GM18519 (cell line): ENCODE results near the gene KLHL17.

Experiments used
- ATAC-seq: cut with Tn5 transposase; IDR thresholded peaks from one replicate; pipeline ENCODE4 v1.9.1; 2021; ENCODE audit warnings: mild to moderate bottlenecking, moderate library complexity; ENCODE audit not compliant: unreplicated experiment, low FRiP score

Gene KLHL17

GRCh38 chr1:947958-948357, 12.4 kb upstream of the KLHL17 start:
- ATAC-seq: no peak

GRCh38 chr1:950268-950667, 10.1 kb upstream of the KLHL17 start:
- ATAC-seq: no peak

GRCh38 chr1:950881-951280, 9.5 kb upstream of the KLHL17 start:
- no peak for ATAC-seq

GRCh38 chr1:951364-951763, 9.0 kb upstream of the KLHL17 start:
- no peak for ATAC-seq

GRCh38 chr1:952201-952600, 8.2 kb upstream of the KLHL17 start:
- no peak for ATAC-seq

GRCh38 chr1:952603-953002, 7.8 kb upstream of the KLHL17 start:
- ATAC-seq: no peak

- no peak for ATAC-seq
Observed at GRCh38 chr1:953524-954320, 6.7 kb upstream of the KLHL17 start.

GRCh38 chr1:954927-955326, 5.5 kb upstream of the KLHL17 start:
- ATAC-seq: no peak

GRCh38 chr1:955474-955873, 4.9 kb upstream of the KLHL17 start:
- no peak for ATAC-seq

- no peak for ATAC-seq
Observed at GRCh38 chr1:956636-957035, 3.7 kb upstream of the KLHL17 start.

- ATAC-seq: no peak
Observed at GRCh38 chr1:958823-959730, 1.3 kb upstream of the KLHL17 start, which contains the start of gene NOC2L. NOC2L (minus strand) TSS chr1:959256; CDS start chr1:959240, 16 bp downstream.

- no peak for ATAC-seq
Observed at GRCh38 chr1:959731-960362, 537 bp upstream of the KLHL17 start.

- ATAC-seq: no peak
Observed at GRCh38 chr1:961132-961669, 817 bp downstream of the KLHL17 start.

GRCh38 chr1:962381-963300, 2.3 kb downstream of the KLHL17 start:
- ATAC-seq: no peak

- no peak for ATAC-seq
Observed at GRCh38 chr1:963301-963651, 2.9 kb downstream of the KLHL17 start.

GRCh38 chr1:963746-964525, 3.6 kb downstream of the KLHL17 start:
- no peak for ATAC-seq

- ATAC-seq: no peak
Observed at GRCh38 chr1:964691-965525, 4.5 kb downstream of the KLHL17 start.

GRCh38 chr1:965526-966134, 5.2 kb downstream of the KLHL17 start:
- ATAC-seq: no peak
